COLO668 (cell line): ENCODE measurements around the gene ALOX5.
A peak's percentile ranks its signal among the peaks of the same experiment; 100 is the strongest.
"Not testable (repeated sequence)": the region's sequence is repeated elsewhere in the genome, so short reads cannot be mapped to it uniquely, and the experiment has no call there.

ENCODE experiments used
- DNase-seq: peaks from one replicate; lab custom pipeline; 2025; ENCODE audit not compliant: unreplicated experiment; lab: John Stamatoyannopoulos, UW

Gene ALOX5

GRCh38 chr10:45373576-45374349 lies at the start of gene ALOX5:
ALOX5 (plus strand) TSS chr10:45374216; CDS start chr10:45374280, 64 bp downstream.
- DNase-seq = peak; percentile 76

- no peak for DNase-seq
These were observed 48.9 kb upstream of the ALOX5 start for GRCh38 chr10:45325116-45325515.

- not testable (repeated sequence) for DNase-seq
These were observed 47.2 kb upstream of the ALOX5 start for GRCh38 chr10:45326864-45327263.

GRCh38 chr10:45331824-45332223 lies 42.2 kb upstream of the ALOX5 start:
- DNase-seq = not testable (repeated sequence)

GRCh38 chr10:45339894-45340293 lies 34.1 kb upstream of the ALOX5 start:
- no peak for DNase-seq

GRCh38 chr10:45340420-45340819 lies 33.6 kb upstream of the ALOX5 start:
- not testable (repeated sequence) for DNase-seq

- not testable (repeated sequence) for DNase-seq
These were observed 27.2 kb upstream of the ALOX5 start for GRCh38 chr10:45346652-45347335.

- DNase-seq = not testable (repeated sequence)
These were observed 26.6 kb upstream of the ALOX5 start for GRCh38 chr10:45347464-45347863.

- not testable (repeated sequence) for DNase-seq
These were observed 25.7 kb upstream of the ALOX5 start for GRCh38 chr10:45348196-45348765.

GRCh38 chr10:45353186-45353585 lies 20.8 kb upstream of the ALOX5 start:
- DNase-seq = no peak

GRCh38 chr10:45354261-45354660 lies 19.8 kb upstream of the ALOX5 start:
- no peak for DNase-seq

- no peak for DNase-seq
These were observed 18.5 kb upstream of the ALOX5 start for GRCh38 chr10:45355494-45355893.

- peak; percentile 48 for DNase-seq
These were observed 15.1 kb upstream of the ALOX5 start for GRCh38 chr10:45358961-45359360.

GRCh38 chr10:45361983-45362799 lies 11.8 kb upstream of the ALOX5 start:
- DNase-seq = peak; percentile 41

GRCh38 chr10:45367643-45368042 lies 6.4 kb upstream of the ALOX5 start:
- not testable (repeated sequence) for DNase-seq

- DNase-seq = no peak
These were observed 5.8 kb upstream of the ALOX5 start for GRCh38 chr10:45368181-45368580.

- no peak for DNase-seq
These were observed 3.6 kb upstream of the ALOX5 start for GRCh38 chr10:45370202-45370955.

- no peak for DNase-seq
These were observed 2.5 kb upstream of the ALOX5 start for GRCh38 chr10:45371560-45371959.

GRCh38 chr10:45372251-45372951 lies 1.6 kb upstream of the ALOX5 start:
- no peak for DNase-seq
